Neural progenitor cell (in vitro differentiated cells): ENCODE results near the gene KCNA5. TPM values are rescaled to one million over a fixed set of nuclear protein-coding genes. Genes with fewer than 3 reads are reported as not detected.

Experiments
- DNase-seq: peaks from one replicate; pipeline ENCODE4 v3.0.0-alpha.2; 2016; ENCODE audit warnings: low spot score
- H2AFZ ChIP-seq: fragments of 200-600 bp; sonication (generic); replicated peaks from 2 replicates; pipeline ENCODE4 v1.6.1; 2016; ENCODE audit warnings: antibody characterized with exemption
- H3F3A ChIP-seq: fragments of 200-600 bp; sonication (generic); 2 replicates; pipeline ENCODE4 v1.6.1; 2016; ENCODE audit warnings: antibody characterized with exemption, low read depth
- H3K27ac ChIP-seq: fragments of 200-600 bp; sonication (generic); 2 replicates; pipeline ENCODE4 v1.5.1; 2016; ENCODE audit warnings: mild to moderate bottlenecking
- H3K27me3 ChIP-seq: fragments of 200-600 bp; sonication (generic); 2 replicates; pipeline ENCODE4 v1.6.1; 2016; ENCODE audit warnings: mild to moderate bottlenecking, moderate library complexity
- H3K36me3 ChIP-seq: fragments of 200-600 bp; sonication (generic); 2 replicates; pipeline ENCODE4 v1.5.1; 2016
- H3K4me1 ChIP-seq: fragments of 200-600 bp; sonication (generic); 2 replicates; pipeline ENCODE4 v1.6.1; 2016; ENCODE audit warnings: mixed run types
- H3K4me2 ChIP-seq: fragments of 200-600 bp; sonication (generic); 2 replicates; pipeline ENCODE4 v1.6.1; 2016
- H3K4me3 ChIP-seq: fragments of 200-600 bp; sonication (generic); 2 replicates; pipeline ENCODE4 v1.5.1; 2016
- H3K79me2 ChIP-seq: fragments of 200-600 bp; sonication (generic); 2 replicates; pipeline ENCODE4 v1.6.1; 2016; ENCODE audit warnings: low read depth
- H3K9ac ChIP-seq: fragments of 200-600 bp; sonication (generic); 2 replicates; pipeline ENCODE4 v1.6.1; 2016
- H3K9me3 ChIP-seq: fragments of 200-600 bp; sonication (generic); 2 replicates; pipeline ENCODE4 v1.5.1; 2016; ENCODE audit warnings: low read depth
- H4K20me1 ChIP-seq: fragments of 200-600 bp; sonication (generic); 2 replicates; pipeline ENCODE4 v1.6.1; 2016; ENCODE audit warnings: low read depth
- H3K27ac Mint-ChIP-seq: 3 replicates; pipeline ENCODE4 v1.8.0; 2021; ENCODE audit warnings: mixed read lengths
- H3K27me3 Mint-ChIP-seq: 2 replicates; pipeline ENCODE4 v1.8.0; 2022; ENCODE audit warnings: low read depth, mild to moderate bottlenecking, inconsistent platforms, moderate library complexity, mixed read lengths; ENCODE audit not compliant: insufficient read depth
- H3K36me3 Mint-ChIP-seq: 3 replicates; pipeline ENCODE4 v1.8.0; 2021; ENCODE audit warnings: mixed read lengths
- H3K4me1 Mint-ChIP-seq: 3 replicates; pipeline ENCODE4 v1.8.0; 2021; ENCODE audit warnings: mixed read lengths
- H3K4me3 Mint-ChIP-seq: 3 replicates; pipeline ENCODE4 v1.8.0; 2021; ENCODE audit warnings: mild to moderate bottlenecking, moderate library complexity, mixed read lengths
- H3K9me3 Mint-ChIP-seq: 3 replicates; pipeline ENCODE4 v1.8.0; 2020; ENCODE audit warnings: mixed read lengths
- CTCF ChIP-seq: fragments of 200-600 bp; sonication (generic); IDR thresholded peaks from 2 replicates; pipeline ENCODE4 v1.5.1; 2017; ENCODE audit warnings: antibody characterized with exemption, mild to moderate bottlenecking
- EZH2 ChIP-seq: fragments of 200-600 bp; sonication (generic); IDR thresholded peaks from 2 replicates; pipeline ENCODE4 v1.6.1; 2017; ENCODE audit warnings: antibody characterized with exemption, mild to moderate bottlenecking, moderate library complexity
- EZH2phosphoT487 ChIP-seq: fragments of 200-600 bp; sonication (generic); IDR thresholded peaks from 2 replicates; pipeline ENCODE4 v1.6.1; 2017; ENCODE audit warnings: antibody characterized with exemption
- total RNA-seq: library from RNA; depleted of rRNA; stranded (reverse); fragments of >200 nt; gene quantifications from 2 replicates; pipeline ENCODE4 v1.2.3, GENCODE V29; 2015; ENCODE audit warnings: low replicate concordance

KCNA5 gene
- total RNA-seq, 1 donor from 2014 or later: 0.19 TPM

GRCh38 chr12:5016526-5016925 lies 27.2 kb upstream of the KCNA5 start:
- no peak for DNase-seq
- Histone ChIP-seq H3F3A (no peaks in the 10 kb centered on the region), H3K9ac (no peak overlapping the region), H2AFZ (no peak overlapping the region), H3K27me3 (no peaks in the 10 kb centered on the region), H3K79me2 (no peaks in the 10 kb centered on the region), H3K36me3 (no peaks in the 10 kb centered on the region), H3K9me3 (no peaks in the 10 kb centered on the region), H3K4me3 (no peak overlapping the region), H3K27ac (no peak overlapping the region), H4K20me1 (no peaks in the 10 kb centered on the region), H3K4me2 (no peak overlapping the region), H3K4me1 (no peaks in the 10 kb centered on the region)
- H3K36me3 Mint-ChIP-seq: no peaks in the 10 kb centered on the region
- no peaks in the 10 kb centered on the region for H3K4me1 Mint-ChIP-seq
- no peak overlapping the region for H3K4me3 Mint-ChIP-seq
- no peak overlapping the region for H3K27ac Mint-ChIP-seq
- peaks cover 17% of the 10 kb centered on the region for H3K27me3 Mint-ChIP-seq
- H3K9me3 Mint-ChIP-seq: no peaks in the 10 kb centered on the region
- TF ChIP-seq EZH2phosphoT487: no peak
- TF ChIP-seq EZH2: no peak
- no peak for TF ChIP-seq CTCF

- H3K9me3 Mint-ChIP-seq: no peaks in the 10 kb centered on the region
- no peaks in the 10 kb centered on the region for H3K36me3 Mint-ChIP-seq
Observed at GRCh38 chr12:5017638-5018348, 25.9 kb upstream of the KCNA5 start.

GRCh38 chr12:5018677-5019076 lies 25.0 kb upstream of the KCNA5 start:
- H3K4me3 ChIP-seq: no peak overlapping the region
- H3K27ac ChIP-seq: no peak overlapping the region
- H3K36me3 Mint-ChIP-seq: no peaks in the 10 kb centered on the region
- H3K4me1 Mint-ChIP-seq: no peaks in the 10 kb centered on the region
- peaks cover 15% of the 10 kb centered on the region for H3K27me3 Mint-ChIP-seq
- H3K9me3 ChIP-seq: no peaks in the 10 kb centered on the region
- H3K4me3 Mint-ChIP-seq: no peak overlapping the region
- no peaks in the 10 kb centered on the region for H3K9me3 Mint-ChIP-seq
- TF ChIP-seq CTCF: no peak
- no peak for TF ChIP-seq EZH2phosphoT487
- TF ChIP-seq EZH2: no peak
- no peak overlapping the region for H3K27ac Mint-ChIP-seq
- H3K4me2 ChIP-seq: no peak overlapping the region
- H3K27me3 ChIP-seq: no peaks in the 10 kb centered on the region
- H3F3A ChIP-seq: no peaks in the 10 kb centered on the region
- DNase-seq: no peak
- no peaks in the 10 kb centered on the region for H3K36me3 ChIP-seq
- H3K4me1 ChIP-seq: no peaks in the 10 kb centered on the region
- H4K20me1 ChIP-seq: no peaks in the 10 kb centered on the region
- no peaks in the 10 kb centered on the region for H3K79me2 ChIP-seq
- no peak overlapping the region for H3K9ac ChIP-seq
- H2AFZ ChIP-seq: no peak overlapping the region

More at GRCh38 chr12:5017638-5018348, 25.9 kb upstream of the KCNA5 start:
- no peak overlapping the region for H3K4me3 ChIP-seq
- no peaks in the 10 kb centered on the region for H3K36me3 ChIP-seq
- TF ChIP-seq EZH2: no peak
- TF ChIP-seq CTCF: no peak
- TF ChIP-seq EZH2phosphoT487: no peak
- no peaks in the 10 kb centered on the region for H3K27me3 ChIP-seq
- H3K4me1 Mint-ChIP-seq: no peaks in the 10 kb centered on the region
- no peak overlapping the region for H2AFZ ChIP-seq
- H3K27ac Mint-ChIP-seq: no peak overlapping the region
- no peak for DNase-seq
- no peak overlapping the region for H3K4me2 ChIP-seq
- H3K27ac ChIP-seq: no peak overlapping the region
- no peaks in the 10 kb centered on the region for H3K9me3 ChIP-seq
- H3K27me3 Mint-ChIP-seq: peaks cover 15% of the 10 kb centered on the region
- H3K79me2 ChIP-seq: no peaks in the 10 kb centered on the region
- H3F3A ChIP-seq: no peaks in the 10 kb centered on the region
- no peak overlapping the region for H3K9ac ChIP-seq
- no peak overlapping the region for H3K4me3 Mint-ChIP-seq
- no peaks in the 10 kb centered on the region for H3K4me1 ChIP-seq
- H4K20me1 ChIP-seq: no peaks in the 10 kb centered on the region
